Endometrial microvascular endothelial cells (primary cell): Measurements from ENCODE around the gene GRIFIN. TPM values are rescaled to one million over a fixed set of nuclear protein-coding genes. Genes with fewer than 3 reads are reported as not detected.

Experiments
- in situ Hi-C: cut with HindIII; loops from 2 replicates; pipeline ENCODE4 v1.10.0; 2017; ENCODE audit warnings: low sequenced_read_pairs, low pct_unique_long_range_greater_than_20kb; ENCODE audit errors: inconsistent ontology term
- total RNA-seq: library from RNA; depleted of rRNA; stranded (reverse); fragments of >200 nt; gene quantifications from one replicate; pipeline ENCODE4 v1.2.3, GENCODE V29; 2015; ENCODE audit errors: inconsistent ontology term

The GRIFIN gene
- total RNA-seq, 1 donor from 2014 or later = not detected

- in situ Hi-C loops = no loop called here
Observed at GRCh38 chr7:2445047-2445446, 31.2 kb downstream of the GRIFIN start.

GRCh38 chr7:2444476-2444875 is 31.7 kb downstream of the GRIFIN start:
- in situ Hi-C loops = no loop called here

GRCh38 chr7:2443491-2443890 is 32.7 kb downstream of the GRIFIN start:
- in situ Hi-C loops = no loop called here

GRCh38 chr7:2441430-2442058 is 34.7 kb downstream of the GRIFIN start:
- in situ Hi-C loops = no loop called here

GRCh38 chr7:2440608-2441245 is 35.5 kb downstream of the GRIFIN start:
- in situ Hi-C loops = no loop called here

- in situ Hi-C loops = no loop called here
Observed at GRCh38 chr7:2438775-2439174, 37.4 kb downstream of the GRIFIN start.

GRCh38 chr7:2438186-2438585 is 38.0 kb downstream of the GRIFIN start:
- in situ Hi-C loops = no loop called here

- in situ Hi-C loops = no loop called here
Observed at GRCh38 chr7:2437537-2438148, 38.6 kb downstream of the GRIFIN start.

GRCh38 chr7:2437136-2437535 is 39.1 kb downstream of the GRIFIN start:
- in situ Hi-C loops = no loop called here

GRCh38 chr7:2436341-2437104 is 39.7 kb downstream of the GRIFIN start:
- in situ Hi-C loops = no loop called here

- in situ Hi-C loops = no loop called here
Observed at GRCh38 chr7:2435146-2435545, 41.1 kb downstream of the GRIFIN start.

- in situ Hi-C loops = no loop called here
Observed at GRCh38 chr7:2433713-2434550, 42.3 kb downstream of the GRIFIN start.

GRCh38 chr7:2432910-2433712 is 43.1 kb downstream of the GRIFIN start:
- in situ Hi-C loops = no loop called here

GRCh38 chr7:2431260-2431867 is 44.8 kb downstream of the GRIFIN start:
- in situ Hi-C loops = no loop called here

GRCh38 chr7:2425749-2426148 is 50.4 kb downstream of the GRIFIN start:
- in situ Hi-C loops = no loop called here
